ENCODE data around the gene CD38.

DNA sequence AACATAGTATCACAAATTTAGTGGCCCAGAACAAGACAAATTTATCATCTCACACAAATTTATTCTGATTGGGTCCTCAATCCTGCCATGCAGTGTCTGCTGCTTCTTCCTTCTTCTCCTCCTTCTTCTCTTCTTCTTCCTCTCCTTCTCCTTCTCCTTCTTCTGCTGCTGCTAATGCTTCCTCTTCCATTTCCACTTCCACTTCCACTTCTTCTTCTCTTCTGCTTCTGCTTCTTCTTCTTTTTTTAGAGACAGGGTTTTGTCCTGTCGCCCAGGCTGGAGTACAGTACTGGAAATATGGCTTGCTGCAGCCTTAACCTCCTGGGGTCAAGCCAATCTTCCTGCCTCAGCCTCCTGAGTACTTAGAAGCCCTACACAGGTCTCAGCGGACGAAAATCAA, 122.9 kb downstream of the CD38 start:
- TF ChIP-seq NFIC (IDR thresholded peaks at IDR 0.05) (no peak), EP300 (IDR thresholded peaks at IDR 0.05; ENCODE audit: borderline replicate concordance) (no peak), ZBTB7A (IDR thresholded peaks at IDR 0.05; ENCODE audit: low read depth) (no peak), RAD21 (IDR thresholded peaks at IDR 0.05; ENCODE audit: low read depth) (no peak), EGR1 (IDR thresholded peaks at IDR 0.05) (no peak), TAF1 (IDR thresholded peaks at IDR 0.05; ENCODE audit: low read depth) (no peak), TCF12 (IDR thresholded peaks at IDR 0.05; ENCODE audit: low read depth) (no peak), CEBPB (IDR thresholded peaks at IDR 0.05) (no peak), YY1 (IDR thresholded peaks at IDR 0.05; ENCODE audit: low read depth) (no peak)
- TF ChIP-seq, protein P1, sequence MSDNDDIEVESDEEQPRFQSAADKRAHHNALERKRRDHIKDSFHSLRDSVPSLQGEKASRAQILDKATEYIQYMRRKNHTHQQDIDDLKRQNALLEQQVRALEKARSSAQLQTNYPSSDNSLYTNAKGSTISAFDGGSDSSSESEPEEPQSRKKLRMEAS (IDR thresholded peaks at IDR 0.05) = no peak
- TF ChIP-seq, protein P2, sequence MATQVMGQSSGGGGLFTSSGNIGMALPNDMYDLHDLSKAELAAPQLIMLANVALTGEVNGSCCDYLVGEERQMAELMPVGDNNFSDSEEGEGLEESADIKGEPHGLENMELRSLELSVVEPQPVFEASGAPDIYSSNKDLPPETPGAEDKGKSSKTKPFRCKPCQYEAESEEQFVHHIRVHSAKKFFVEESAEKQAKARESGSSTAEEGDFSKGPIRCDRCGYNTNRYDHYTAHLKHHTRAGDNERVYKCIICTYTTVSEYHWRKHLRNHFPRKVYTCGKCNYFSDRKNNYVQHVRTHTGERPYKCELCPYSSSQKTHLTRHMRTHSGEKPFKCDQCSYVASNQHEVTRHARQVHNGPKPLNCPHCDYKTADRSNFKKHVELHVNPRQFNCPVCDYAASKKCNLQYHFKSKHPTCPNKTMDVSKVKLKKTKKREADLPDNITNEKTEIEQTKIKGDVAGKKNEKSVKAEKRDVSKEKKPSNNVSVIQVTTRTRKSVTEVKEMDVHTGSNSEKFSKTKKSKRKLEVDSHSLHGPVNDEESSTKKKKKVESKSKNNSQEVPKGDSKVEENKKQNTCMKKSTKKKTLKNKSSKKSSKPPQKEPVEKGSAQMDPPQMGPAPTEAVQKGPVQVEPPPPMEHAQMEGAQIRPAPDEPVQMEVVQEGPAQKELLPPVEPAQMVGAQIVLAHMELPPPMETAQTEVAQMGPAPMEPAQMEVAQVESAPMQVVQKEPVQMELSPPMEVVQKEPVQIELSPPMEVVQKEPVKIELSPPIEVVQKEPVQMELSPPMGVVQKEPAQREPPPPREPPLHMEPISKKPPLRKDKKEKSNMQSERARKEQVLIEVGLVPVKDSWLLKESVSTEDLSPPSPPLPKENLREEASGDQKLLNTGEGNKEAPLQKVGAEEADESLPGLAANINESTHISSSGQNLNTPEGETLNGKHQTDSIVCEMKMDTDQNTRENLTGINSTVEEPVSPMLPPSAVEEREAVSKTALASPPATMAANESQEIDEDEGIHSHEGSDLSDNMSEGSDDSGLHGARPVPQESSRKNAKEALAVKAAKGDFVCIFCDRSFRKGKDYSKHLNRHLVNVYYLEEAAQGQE (IDR thresholded peaks at IDR 0.05; ENCODE audit: low read depth) = no peak
- TF ChIP-seq, protein P3, sequence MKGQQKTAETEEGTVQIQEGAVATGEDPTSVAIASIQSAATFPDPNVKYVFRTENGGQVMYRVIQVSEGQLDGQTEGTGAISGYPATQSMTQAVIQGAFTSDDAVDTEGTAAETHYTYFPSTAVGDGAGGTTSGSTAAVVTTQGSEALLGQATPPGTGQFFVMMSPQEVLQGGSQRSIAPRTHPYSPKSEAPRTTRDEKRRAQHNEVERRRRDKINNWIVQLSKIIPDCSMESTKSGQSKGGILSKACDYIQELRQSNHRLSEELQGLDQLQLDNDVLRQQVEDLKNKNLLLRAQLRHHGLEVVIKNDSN (IDR thresholded peaks at IDR 0.05) = no peak

Measured in Ishikawa (cell line).